Endodermal cell (in vitro differentiated cells): ENCODE data around the gene ARHGAP26. TPM values are rescaled to one million over a fixed set of nuclear protein-coding genes. Genes with fewer than 3 reads are reported as not detected.
A peak's percentile ranks its signal among the peaks of the same experiment; 100 is the strongest.

Experiments used
- DNase-seq: peaks from one replicate; pipeline ENCODE4 v3.0.0-alpha.2; 2017
- H3K27ac ChIP-seq: 2 replicates; pipeline ENCODE4 v1.5.1; 2013; ENCODE audit warnings: mild to moderate bottlenecking, low read depth, low read length, moderate library complexity
- H3K27me3 ChIP-seq: 2 replicates; pipeline ENCODE4 v1.6.1; 2013; ENCODE audit warnings: mild to moderate bottlenecking, low read length, moderate library complexity; ENCODE audit not compliant: insufficient read depth, control insufficient read depth, poor library complexity, severe bottlenecking
- H3K36me3 ChIP-seq: 2 replicates; pipeline ENCODE4 v1.7.0; 2013; ENCODE audit warnings: mild to moderate bottlenecking, low read length, moderate library complexity; ENCODE audit not compliant: control insufficient read depth, insufficient read depth
- H3K4me1 ChIP-seq: one replicate; pipeline ENCODE4 v1.7.0; 2013; ENCODE audit warnings: low read length; ENCODE audit not compliant: control insufficient read depth, insufficient read depth
- H3K4me3 ChIP-seq: 2 replicates; pipeline ENCODE4 v1.5.1; 2013; ENCODE audit warnings: mild to moderate bottlenecking, low read length, moderate library complexity
- H3K9ac ChIP-seq: 2 replicates; pipeline ENCODE4 v1.6.1; 2013; ENCODE audit warnings: mild to moderate bottlenecking, low read length, moderate library complexity; ENCODE audit not compliant: poor library complexity, severe bottlenecking; ENCODE audit errors: extremely low read depth
- H3K9me3 ChIP-seq: 2 replicates; pipeline ENCODE4 v1.6.1; 2013; ENCODE audit warnings: mild to moderate bottlenecking, low read length, moderate library complexity; ENCODE audit not compliant: control insufficient read depth
- H3K27ac Mint-ChIP-seq: 2 replicates; pipeline ENCODE4 v1.8.0; 2020; ENCODE audit warnings: mixed read lengths
- H3K27me3 Mint-ChIP-seq: 2 replicates; pipeline ENCODE4 v1.8.0; 2021; ENCODE audit warnings: mild to moderate bottlenecking, mixed read lengths; ENCODE audit not compliant: insufficient read depth
- H3K36me3 Mint-ChIP-seq: 2 replicates; pipeline ENCODE4 v1.8.0; 2020; ENCODE audit warnings: low read depth, mixed read lengths
- H3K4me1 Mint-ChIP-seq: 2 replicates; pipeline ENCODE4 v1.8.0; 2020; ENCODE audit warnings: mixed read lengths
- H3K4me3 Mint-ChIP-seq: 2 replicates; pipeline ENCODE4 v1.8.0; 2020; ENCODE audit warnings: mild to moderate bottlenecking, moderate library complexity, mixed read lengths
- H3K9me3 Mint-ChIP-seq: 2 replicates; pipeline ENCODE4 v1.8.0; 2020; ENCODE audit warnings: mild to moderate bottlenecking, mixed read lengths
- WGBS, 2 experiments: methylation state at CpG; one replicate each; pipeline versions ENCODE4 v1.1.5 to v1.1.7; 2013; ENCODE audit warnings: missing lambda C conversion rate in 2 of 2, mixed read lengths in 1 of 2; ENCODE audit not compliant: insufficient coverage in 1 of 2, insufficient read length in 1 of 2; 5-methylcytosine and 5-hydroxymethylcytosine counted together
- total RNA-seq, 2 donors: library from RNA; stranded (reverse); fragmentation: NEBNext Ultra II Directional in 1 of 2; extraction: Animal tissue kit (Norgen Biotek cat#: 25700) in 1 of 2; gene quantifications; 2 replicates in 1 of 2; 3 replicates in 1 of 2; pipeline ENCODE4 v1.2.1, GENCODE V29; 2021
- TF ChIP-seq, protein P1 (sequence below): fragments of 200-600 bp; sonication (generic); conservative IDR thresholded peaks from 2 replicates; pipeline ENCODE4 v1.5.0; 2021; ENCODE audit warnings: antibody characterized with exemption, mild to moderate bottlenecking

ARHGAP26 gene
- total RNA-seq, 2 donors from 2014 or later: 49.2 to 60.5 TPM

GRCh38 chr5:142878638-142879037 lies 108.5 kb downstream of the ARHGAP26 start:
- Histone ChIP-seq H3K4me3 (no peak overlapping the region), H3K9me3 (no peaks in the 10 kb centered on the region), H3K36me3 (no peaks in the 10 kb centered on the region), H3K4me1 (no peaks in the 10 kb centered on the region), H3K9ac (no peak overlapping the region), H3K27me3 (no peaks in the 10 kb centered on the region), H3K27ac (no peak overlapping the region)
- H3K36me3 Mint-ChIP-seq: peaks cover 14% of the 10 kb centered on the region
- DNase-seq: no peak
- WGBS, 2 experiments: 81 to 88% methylated on average over 3 of the region's 3 CpGs
- H3K27me3 Mint-ChIP-seq: no peaks in the 10 kb centered on the region
- no peak overlapping the region for H3K4me3 Mint-ChIP-seq
- TF ChIP-seq, protein P1, sequence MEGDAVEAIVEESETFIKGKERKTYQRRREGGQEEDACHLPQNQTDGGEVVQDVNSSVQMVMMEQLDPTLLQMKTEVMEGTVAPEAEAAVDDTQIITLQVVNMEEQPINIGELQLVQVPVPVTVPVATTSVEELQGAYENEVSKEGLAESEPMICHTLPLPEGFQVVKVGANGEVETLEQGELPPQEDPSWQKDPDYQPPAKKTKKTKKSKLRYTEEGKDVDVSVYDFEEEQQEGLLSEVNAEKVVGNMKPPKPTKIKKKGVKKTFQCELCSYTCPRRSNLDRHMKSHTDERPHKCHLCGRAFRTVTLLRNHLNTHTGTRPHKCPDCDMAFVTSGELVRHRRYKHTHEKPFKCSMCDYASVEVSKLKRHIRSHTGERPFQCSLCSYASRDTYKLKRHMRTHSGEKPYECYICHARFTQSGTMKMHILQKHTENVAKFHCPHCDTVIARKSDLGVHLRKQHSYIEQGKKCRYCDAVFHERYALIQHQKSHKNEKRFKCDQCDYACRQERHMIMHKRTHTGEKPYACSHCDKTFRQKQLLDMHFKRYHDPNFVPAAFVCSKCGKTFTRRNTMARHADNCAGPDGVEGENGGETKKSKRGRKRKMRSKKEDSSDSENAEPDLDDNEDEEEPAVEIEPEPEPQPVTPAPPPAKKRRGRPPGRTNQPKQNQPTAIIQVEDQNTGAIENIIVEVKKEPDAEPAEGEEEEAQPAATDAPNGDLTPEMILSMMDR: no peak
- no peak overlapping the region for H3K27ac Mint-ChIP-seq
- no peaks in the 10 kb centered on the region for H3K9me3 Mint-ChIP-seq
- peaks cover 12% of the 10 kb centered on the region for H3K4me1 Mint-ChIP-seq

DNA sequence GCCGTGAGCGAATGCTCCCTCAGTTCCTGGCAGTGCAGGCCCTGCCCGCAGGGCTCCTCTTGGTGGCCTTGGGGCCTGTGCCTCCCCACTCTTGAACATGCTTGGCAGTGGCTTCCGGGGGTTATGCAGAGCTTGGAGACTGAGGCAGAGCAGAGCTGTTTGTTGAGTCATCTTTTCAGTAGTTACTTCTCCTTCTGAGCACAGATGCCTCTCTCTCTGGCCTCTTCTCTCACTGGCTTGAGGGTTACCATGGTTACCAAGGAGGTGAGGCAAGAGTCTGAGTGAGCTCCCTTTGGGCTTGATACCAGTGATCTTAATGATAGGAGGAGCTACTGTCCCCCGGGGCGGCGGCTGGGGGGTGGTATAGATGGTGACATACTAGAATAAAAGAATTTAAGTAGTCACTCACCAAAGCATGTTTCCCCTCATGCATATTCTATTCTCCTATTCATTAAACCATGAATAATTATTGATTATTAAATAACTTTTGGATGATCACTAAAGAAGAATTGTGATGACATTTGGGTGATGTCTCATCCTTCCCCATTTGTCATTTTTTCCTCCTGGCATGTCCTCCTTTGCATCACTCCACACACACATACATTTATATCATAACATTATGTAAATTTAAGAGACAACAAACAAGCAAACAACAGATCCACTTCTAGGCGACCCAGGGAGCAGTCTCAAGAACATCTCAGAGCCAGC lies 111.1 kb downstream of the ARHGAP26 start:
- Mint-ChIP-seq H3K27me3 (no peaks in the 10 kb centered on the region), H3K4me1 (peaks cover 38% of the 10 kb centered on the region), H3K4me3 (no peak overlapping the region), H3K9me3 (no peaks in the 10 kb centered on the region), H3K36me3 (peaks cover 13% of the 10 kb centered on the region), H3K27ac (no peak overlapping the region)
- TF ChIP-seq, protein P1: no peak
- peak; percentile 67 for DNase-seq
- H3K9ac ChIP-seq: no peak overlapping the region
- 82 to 83% methylated on average over 5 of the region's 8 CpGs for WGBS, 2 experiments
- H3K36me3 ChIP-seq: no peaks in the 10 kb centered on the region
- H3K9me3 ChIP-seq: no peaks in the 10 kb centered on the region
- H3K4me1 ChIP-seq: peaks cover 5% of the 10 kb centered on the region
- peak overlapping the region; percentile 15 for H3K27ac ChIP-seq
- no peaks in the 10 kb centered on the region for H3K27me3 ChIP-seq
- H3K4me3 ChIP-seq: no peak overlapping the region

- H3K4me3 Mint-ChIP-seq: no peak overlapping the region
- 74 to 77% methylated on average over 2 to 3 of the region's 3 CpGs for WGBS, 2 experiments
- no peak for DNase-seq
- Histone ChIP-seq H3K36me3 (no peaks in the 10 kb centered on the region), H3K4me3 (no peak overlapping the region), H3K4me1 (peaks cover 5% of the 10 kb centered on the region), H3K27me3 (no peaks in the 10 kb centered on the region), H3K9me3 (no peaks in the 10 kb centered on the region), H3K9ac (no peak overlapping the region), H3K27ac (peak overlapping the region; percentile 7)
- H3K9me3 Mint-ChIP-seq: no peaks in the 10 kb centered on the region
- H3K4me1 Mint-ChIP-seq: peaks cover 40% of the 10 kb centered on the region
- TF ChIP-seq, protein P1: no peak
- H3K27me3 Mint-ChIP-seq: no peaks in the 10 kb centered on the region
- H3K36me3 Mint-ChIP-seq: peaks cover 13% of the 10 kb centered on the region
- no peak overlapping the region for H3K27ac Mint-ChIP-seq
Observed at GRCh38 chr5:142881784-142882126, 111.6 kb downstream of the ARHGAP26 start.
